ENCODE data around the gene CES5A. TPM values are rescaled to one million over a fixed set of nuclear protein-coding genes. Genes with fewer than 3 reads are reported as not detected.

Gene CES5A
- total and polyA plus RNA-seq, 2 of the 4 experiments (the other 2 are of a cell fraction): not detected

DNA sequence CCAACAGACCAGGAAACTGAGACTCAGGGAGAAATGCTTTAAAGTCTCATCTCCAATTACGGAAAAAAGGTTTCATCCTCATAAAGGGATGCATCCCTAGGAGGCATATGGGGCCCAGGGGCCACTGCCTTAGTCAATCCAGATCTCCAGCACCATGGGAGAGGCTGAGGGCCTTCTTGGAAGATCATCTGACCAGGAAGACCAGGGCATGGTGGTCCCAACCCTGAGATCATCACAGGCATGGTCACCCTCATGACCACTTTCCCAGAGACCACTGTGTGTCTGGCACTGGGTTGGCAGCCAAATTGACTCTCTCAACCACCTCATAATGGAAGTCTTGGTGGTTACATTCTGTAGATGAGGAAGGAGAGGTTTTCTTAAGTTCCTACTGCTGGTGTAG is 23.4 kb upstream of the CES5A start:
- Histone ChIP-seq H3K56ac (ENCODE audit: extremely low read depth, insufficient read depth, low read length) (no peak overlapping the region), H3K4me1 (ENCODE audit: control insufficient read depth, insufficient read depth, low read length) (no peaks in the 10 kb centered on the region), H3K23ac (ENCODE audit: low read depth, low read length) (no peak overlapping the region), H3K9ac (ENCODE audit: low read depth, low read length) (no peak overlapping the region), H3K36me3 (ENCODE audit: control insufficient read depth, insufficient read depth, low read length) (no peaks in the 10 kb centered on the region), H3K9me1 (ENCODE audit: insufficient read depth, low read length) (no peaks in the 10 kb centered on the region), H2AK5ac (ENCODE audit: low read depth, low read length) (no peak overlapping the region), H4K8ac (ENCODE audit: low read depth in 2 of 2, low read length in 2 of 2) (no peak overlapping the region), H3K27me3 (ENCODE audit: control insufficient read depth, insufficient read depth, low read length) (no peaks in the 10 kb centered on the region), H2BK15ac (ENCODE audit: low read depth, low read length) (no peak overlapping the region), H2BK5ac (ENCODE audit: low read depth, low read length, poor library complexity, severe bottlenecking) (no peak overlapping the region), H4K20me1 (ENCODE audit: insufficient read depth, low read length) (no peaks in the 10 kb centered on the region), H3K79me1 (ENCODE audit: low read depth in 1 of 2, low read length in 2 of 2) (no peaks in the 10 kb centered on the region), H3K18ac (ENCODE audit: low read depth, low read length) (no peak overlapping the region), H3K4me2 (ENCODE audit: low read depth, low read length) (no peak overlapping the region), H2BK20ac (ENCODE audit: low read depth, low read length) (no peak overlapping the region), H4K5ac (ENCODE audit: low read depth, low read length) (no peak overlapping the region), H2AK9ac (replicated peaks; ENCODE audit: low read depth, low read length, poor library complexity) (no peak overlapping the region), H2AFZ (replicated peaks; ENCODE audit: low read length, poor library complexity) (no peak overlapping the region), H3K14ac (replicated peaks; ENCODE audit: low read depth, low read length) (no peak overlapping the region), H3K27ac (ENCODE audit: insufficient read depth, low read length) (no peak overlapping the region), H4K91ac (ENCODE audit: insufficient read depth, low read depth, low read length) (no peak overlapping the region), H3K4ac (ENCODE audit: low read depth, low read length) (no peak overlapping the region), H3K9me3 (ENCODE audit: control insufficient read depth, insufficient read depth, low read length) (no peaks in the 10 kb centered on the region), H3K4me3 (ENCODE audit: insufficient read depth, low read depth, low read length) (no peak overlapping the region), H2BK120ac (ENCODE audit: low read depth, low read length) (no peak overlapping the region)
- ChIA-PET POLR2A (ENCODE audit: unreplicated experiment) (no interaction called here), CTCF (no interaction called here)
- ATAC-seq (ENCODE audit: low read depth) (no peak), DNase-seq (no peak)
- TF ChIP-seq MAZ (IDR thresholded peaks at IDR 0.05; ENCODE audit: borderline replicate concordance, low read depth, low read length) (no peak), CHD1 (IDR thresholded peaks at IDR 0.05; ENCODE audit: low read depth, low read length) (no peak), RAD21 (IDR thresholded peaks at IDR 0.05; ENCODE audit: low read length) (no peak), POLR2A (IDR thresholded peaks at IDR 0.05; ENCODE audit: low read depth, low read length) (no peak), BHLHE40 (IDR thresholded peaks at IDR 0.05; ENCODE audit: low read depth, low read length) (no peak), RCOR1 (IDR thresholded peaks at IDR 0.05; ENCODE audit: insufficient replicate concordance, low read length) (no peak), NFE2L2 (IDR thresholded peaks at IDR 0.05; ENCODE audit: low read depth, low read length) (no peak)
- TF ChIP-seq, protein P1, sequence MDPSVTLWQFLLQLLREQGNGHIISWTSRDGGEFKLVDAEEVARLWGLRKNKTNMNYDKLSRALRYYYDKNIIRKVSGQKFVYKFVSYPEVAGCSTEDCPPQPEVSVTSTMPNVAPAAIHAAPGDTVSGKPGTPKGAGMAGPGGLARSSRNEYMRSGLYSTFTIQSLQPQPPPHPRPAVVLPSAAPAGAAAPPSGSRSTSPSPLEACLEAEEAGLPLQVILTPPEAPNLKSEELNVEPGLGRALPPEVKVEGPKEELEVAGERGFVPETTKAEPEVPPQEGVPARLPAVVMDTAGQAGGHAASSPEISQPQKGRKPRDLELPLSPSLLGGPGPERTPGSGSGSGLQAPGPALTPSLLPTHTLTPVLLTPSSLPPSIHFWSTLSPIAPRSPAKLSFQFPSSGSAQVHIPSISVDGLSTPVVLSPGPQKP (IDR thresholded peaks at IDR 0.05; ENCODE audit: borderline replicate concordance, low read depth, low read length): no peak
- dilution Hi-C loops (cut with HindIII; ENCODE audit: low sequenced_read_pairs, unreplicated experiment) (no loop called here), in situ Hi-C loops (cut with MboI; ENCODE audit: low sequenced_read_pairs) (no loop called here), intact Hi-C loops (cut with micrococcal nuclease) (no loop called here)
- no TSS peak for BruUV-seq (replicated peaks)
- no CpG with 5 or more reads among the region's 1 CpG for WGBS, 2 experiments (ENCODE audit: extremely low coverage in 2 of 2, insufficient read length in 1 of 2)

Data from IMR-90 (cell line).